AG04449 (cell line): ENCODE results near the gene MAP3K20.

ENCODE experiments used
- CTCF ChIA-PET: fragments of 350-600 bp; formaldehyde crosslinking; extraction: SDS; loops from one replicate; lab custom pipeline; 2021; ENCODE audit warnings: antibody characterized with exemption; lab: Yijun Ruan, JAX
- POLR2A ChIA-PET: fragments of 400-600, 350-600 bp; formaldehyde crosslinking; extraction: SDS; loops from one replicate; lab custom pipeline; 2020; ENCODE audit warnings: antibody characterized with exemption, inconsistent platforms; lab: Yijun Ruan, JAX
- DNase-seq: peaks from one replicate; pipeline ENCODE4 v3.0.0-alpha.2; 2010; ENCODE audit warnings: low read depth, low spot score
- H3K4me3 ChIP-seq: 2 replicates; pipeline ENCODE4 v1.5.1; 2011; ENCODE audit warnings: low read depth, mild to moderate bottlenecking, control low read depth, low read length
- TF ChIP-seq, protein P1 (sequence below): IDR thresholded peaks from one replicate; pipeline ENCODE4 v1.5.1; 2011; ENCODE audit warnings: mild to moderate bottlenecking, moderate library complexity, low read length, control low read depth, inconsistent platforms; ENCODE audit not compliant: insufficient read depth; ENCODE audit errors: missing control alignments

The MAP3K20 gene

DNA sequence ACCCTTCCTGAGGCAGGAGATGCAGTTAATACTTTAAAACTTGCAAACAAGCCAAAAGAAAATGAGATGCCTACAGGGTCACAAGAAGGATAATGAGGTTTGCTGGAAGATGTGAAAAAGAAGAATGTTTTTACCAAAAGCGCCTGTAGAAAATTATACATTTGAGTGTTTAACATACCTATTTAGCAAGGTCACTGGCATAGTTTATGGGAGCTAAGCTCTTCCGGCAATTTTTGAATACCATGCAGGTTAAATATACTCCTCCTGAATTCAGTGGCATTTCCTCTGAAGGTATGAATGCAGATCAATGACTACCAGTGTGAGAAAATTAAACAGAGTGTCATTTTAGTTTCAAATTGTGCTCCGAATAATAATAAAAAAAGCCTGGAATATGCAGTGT is 21.2 kb upstream of the MAP3K20 start:
- H3K4me3 ChIP-seq = no peak overlapping the region
- DNase-seq = no peak
- ChIA-PET CTCF (interaction anchor here (0.7 to 5.8 kb wide), 6 partner anchors 19 to 162 kb away, joined by 3 to 24 read pairs (median 4); no protein-coding TSS in a partner anchor), POLR2A (interaction anchor here (0.7 kb wide), 2 partner anchors 28 to 69 kb away, joined by 3 read pairs; no protein-coding TSS in a partner anchor)
- TF ChIP-seq, protein P1, sequence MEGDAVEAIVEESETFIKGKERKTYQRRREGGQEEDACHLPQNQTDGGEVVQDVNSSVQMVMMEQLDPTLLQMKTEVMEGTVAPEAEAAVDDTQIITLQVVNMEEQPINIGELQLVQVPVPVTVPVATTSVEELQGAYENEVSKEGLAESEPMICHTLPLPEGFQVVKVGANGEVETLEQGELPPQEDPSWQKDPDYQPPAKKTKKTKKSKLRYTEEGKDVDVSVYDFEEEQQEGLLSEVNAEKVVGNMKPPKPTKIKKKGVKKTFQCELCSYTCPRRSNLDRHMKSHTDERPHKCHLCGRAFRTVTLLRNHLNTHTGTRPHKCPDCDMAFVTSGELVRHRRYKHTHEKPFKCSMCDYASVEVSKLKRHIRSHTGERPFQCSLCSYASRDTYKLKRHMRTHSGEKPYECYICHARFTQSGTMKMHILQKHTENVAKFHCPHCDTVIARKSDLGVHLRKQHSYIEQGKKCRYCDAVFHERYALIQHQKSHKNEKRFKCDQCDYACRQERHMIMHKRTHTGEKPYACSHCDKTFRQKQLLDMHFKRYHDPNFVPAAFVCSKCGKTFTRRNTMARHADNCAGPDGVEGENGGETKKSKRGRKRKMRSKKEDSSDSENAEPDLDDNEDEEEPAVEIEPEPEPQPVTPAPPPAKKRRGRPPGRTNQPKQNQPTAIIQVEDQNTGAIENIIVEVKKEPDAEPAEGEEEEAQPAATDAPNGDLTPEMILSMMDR = no peak

DNA sequence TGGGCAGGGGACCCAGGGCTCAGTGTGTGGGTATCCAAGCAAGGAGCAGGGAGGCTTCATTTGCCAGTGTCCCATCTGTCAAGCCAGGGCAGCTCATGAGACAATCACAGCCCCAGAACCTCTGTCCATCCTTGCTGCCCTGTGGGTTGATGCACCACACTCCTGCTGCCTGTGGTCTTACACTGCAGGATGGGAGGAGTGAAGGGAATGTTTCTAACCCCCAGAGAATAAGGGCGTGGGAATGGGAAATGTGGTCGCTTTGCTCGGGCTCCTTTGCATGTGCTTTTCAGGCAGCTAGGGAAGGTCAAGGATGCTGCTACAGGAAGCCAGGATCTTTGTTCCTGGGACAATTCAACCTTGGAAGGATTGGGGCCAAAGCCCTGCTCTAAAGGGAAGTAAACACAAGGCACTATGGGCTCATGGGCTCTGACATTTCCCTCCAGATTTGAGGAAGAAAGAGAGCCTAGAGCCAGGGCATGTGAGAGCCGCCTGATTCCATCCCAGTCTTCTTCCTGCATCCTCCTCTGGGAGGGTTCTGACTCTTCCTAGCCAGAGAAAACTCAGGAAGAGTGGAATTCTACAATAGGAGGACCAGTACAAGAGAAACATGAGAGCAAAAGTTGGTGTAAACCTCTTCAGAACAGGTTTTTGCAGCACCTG is 18.8 kb upstream of the MAP3K20 start:
- no peak for DNase-seq
- ChIA-PET CTCF (interaction anchor here (0.9 to 5.8 kb wide), 5 partner anchors 17 to 251 kb away, joined by 3 to 24 read pairs (median 9); no protein-coding TSS in a partner anchor), POLR2A (no interaction called here)
- H3K4me3 ChIP-seq = no peak overlapping the region
- TF ChIP-seq, protein P1 = no peak

DNA sequence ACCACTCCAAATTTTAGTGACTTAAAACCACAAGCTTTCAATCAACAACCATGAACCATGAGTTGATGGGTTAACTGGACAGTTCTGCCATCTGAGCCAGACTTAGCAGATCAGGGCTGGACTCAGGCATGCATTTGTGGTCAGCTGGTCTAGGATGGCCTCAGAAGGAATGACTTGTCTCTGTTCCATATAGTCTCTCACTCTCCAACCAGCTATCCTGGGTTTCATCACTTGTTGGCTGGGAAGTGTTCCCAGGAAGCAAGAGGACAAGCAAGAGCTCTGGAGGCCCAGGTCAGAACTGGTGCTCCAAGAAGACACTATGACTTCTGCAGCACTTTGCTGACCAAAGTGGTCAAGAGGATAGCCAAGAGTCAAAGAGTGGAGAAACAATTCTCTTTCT is 17.5 kb upstream of the MAP3K20 start:
- POLR2A ChIA-PET = no interaction called here

DNA sequence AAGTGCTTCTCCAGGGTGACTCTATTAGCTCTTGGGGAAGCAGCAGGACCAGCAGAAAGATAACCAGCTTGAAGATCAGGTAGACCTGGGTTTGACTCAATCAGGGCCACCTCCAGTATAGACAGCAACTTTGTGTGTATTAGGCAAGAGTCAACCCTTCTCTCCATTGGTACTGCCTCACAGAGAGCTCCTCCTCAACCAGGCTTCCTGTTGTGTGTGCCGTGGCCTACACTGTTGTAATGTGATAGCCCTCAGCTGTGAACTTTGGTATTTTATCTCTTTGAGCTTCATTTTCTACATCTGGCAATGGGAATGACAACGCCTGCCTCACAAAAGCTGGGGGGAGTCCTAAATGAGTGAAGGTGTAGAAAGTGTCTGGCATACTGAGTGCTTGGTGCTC is 17.0 kb upstream of the MAP3K20 start:
- ChIA-PET POLR2A (no interaction called here), CTCF (interaction anchor here (1.1 to 5.8 kb wide), 6 partner anchors 14 to 159 kb away, joined by 3 to 24 read pairs (median 6); no protein-coding TSS in a partner anchor)
- no peak overlapping the region for H3K4me3 ChIP-seq
- TF ChIP-seq, protein P1 = no peak
- DNase-seq = no peak

More for the DNA sequence above, 17.5 kb upstream of the MAP3K20 start:
- CTCF ChIA-PET = interaction anchor here (0.9 to 5.8 kb wide), 8 partner anchors 13 to 252 kb away, joined by 3 to 24 read pairs (median 6); no protein-coding TSS in a partner anchor
- TF ChIP-seq, protein P1 = no peak
- no peak overlapping the region for H3K4me3 ChIP-seq
- DNase-seq = no peak

DNA sequence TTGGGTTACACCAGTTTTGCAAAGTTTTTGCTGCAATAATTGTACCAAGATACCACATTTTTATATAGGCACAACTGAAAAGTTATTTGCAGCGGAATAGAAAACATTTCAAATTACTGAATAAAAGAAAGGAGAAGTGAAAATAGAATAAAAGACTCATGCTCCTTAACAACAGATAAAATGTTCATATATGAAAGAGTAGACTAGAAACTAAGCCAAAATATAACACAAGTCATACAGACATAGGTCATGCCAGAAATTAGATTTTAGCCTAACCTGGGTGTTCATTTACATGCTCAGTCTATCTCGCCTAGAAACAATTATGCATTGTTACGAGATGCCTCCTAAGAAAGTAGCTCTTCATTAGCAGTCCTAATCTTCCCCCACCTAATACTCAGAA is 16.4 kb upstream of the MAP3K20 start:
- ChIA-PET CTCF (interaction anchor here (1.1 to 2.9 kb wide), 4 partner anchors 31 to 158 kb away, joined by 3 to 9 read pairs (median 6); no protein-coding TSS in a partner anchor), POLR2A (no interaction called here)
- no peak for DNase-seq
- TF ChIP-seq, protein P1 = no peak
- H3K4me3 ChIP-seq = no peak overlapping the region

DNA sequence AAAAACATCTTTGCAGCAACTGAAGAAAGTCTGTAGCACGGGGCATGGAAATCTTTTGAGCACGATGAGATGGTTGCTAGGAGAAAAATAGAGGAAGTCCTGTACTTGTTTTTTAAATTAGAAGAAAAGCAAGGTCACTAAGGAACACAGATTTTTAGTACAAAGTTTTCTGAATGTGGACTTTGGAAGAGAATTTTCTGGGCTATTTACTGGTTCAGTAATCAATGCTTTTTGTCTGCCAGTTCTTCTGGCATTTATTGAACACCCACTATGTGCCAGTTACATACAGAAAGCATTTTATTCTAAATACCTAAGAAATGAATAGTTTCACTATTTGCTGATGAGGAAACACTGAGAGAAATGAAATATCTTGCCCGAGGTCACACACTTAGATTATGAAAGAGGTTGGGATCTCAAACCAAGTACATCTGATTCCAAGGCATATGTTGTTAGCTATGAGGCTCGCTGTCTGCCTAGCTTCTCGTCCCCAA is 15.6 kb upstream of the MAP3K20 start:
- ChIA-PET POLR2A (no interaction called here), CTCF (interaction anchor here (1.2 kb wide), 1 partner anchor 11 kb away, joined by 3 read pairs; no protein-coding TSS in a partner anchor)
- H3K4me3 ChIP-seq = no peak overlapping the region
- TF ChIP-seq, protein P1 = no peak
- DNase-seq = no peak
